Endothelial cell of umbilical vein (primary cell): ENCODE measurements around the gene POLR3A. TPM values are rescaled to one million over a fixed set of nuclear protein-coding genes. Genes with fewer than 3 reads are reported as not detected.

Experiments used
- BruUV-seq: library from RNA; stranded (reverse); fragments of 400-500 nt; replicated peaks from 2 replicates; lab custom pipeline; 2021; lab: Mats Ljungman, UMichigan
- CTCF ChIA-PET: fragments of 300-600, 350-600 bp; sonication (Branson Sonifier 250); formaldehyde crosslinking; loops from one replicate; lab custom pipeline; 2021; ENCODE audit warnings: antibody characterized with exemption, inconsistent platforms; lab: Charles Lee
- POLR2A ChIA-PET: fragments of 300-600, 350-600 bp; sonication (Branson Sonifier 250); formaldehyde crosslinking; loops from one replicate; lab custom pipeline; 2021; ENCODE audit warnings: antibody characterized with exemption, inconsistent platforms; lab: Charles Lee
- DNase-seq: peaks from one replicate; pipeline ENCODE4 v3.0.0-alpha.2; 2011; ENCODE audit warnings: low read depth, low spot score
- FAIRE-seq: peaks from 2 replicates; lab custom pipeline; 2011; peaks lifted over from hg19 to GRCh38; lab: Jason Lieb, UNC
- H2AFZ ChIP-seq: 2 replicates; pipeline ENCODE4 v1.6.0; 2012; ENCODE audit warnings: low read depth, low read length, control low read depth, inconsistent platforms
- H3K27ac ChIP-seq: 2 replicates; pipeline ENCODE4 v1.5.1; 2011; ENCODE audit warnings: low read depth, mild to moderate bottlenecking, control low read depth, low read length, moderate library complexity; ENCODE audit not compliant: insufficient read depth
- H3K27me3 ChIP-seq, 2 experiments: 2 replicates each; pipeline versions ENCODE4 v1.6.0 to v1.6.1; 2011; ENCODE audit warnings: low read length in 2 of 2, mixed read lengths in 1 of 2; ENCODE audit not compliant: control insufficient read depth in 2 of 2, insufficient read depth in 2 of 2
- H3K36me3 ChIP-seq, 2 experiments: 2 replicates in 1 of 2; 3 replicates in 1 of 2; pipeline ENCODE4 v1.5.1; 2011; ENCODE audit warnings: low read length in 2 of 2, mild to moderate bottlenecking in 1 of 2, moderate library complexity in 1 of 2; ENCODE audit not compliant: control insufficient read depth in 2 of 2, insufficient read depth in 2 of 2; ENCODE audit errors: extremely low read depth in 1 of 2
- H3K4me1 ChIP-seq: 3 replicates; pipeline ENCODE4 v1.5.1; 2011; ENCODE audit warnings: mild to moderate bottlenecking, low read length; ENCODE audit not compliant: control insufficient read depth, insufficient read depth; ENCODE audit errors: extremely low read depth
- H3K4me2 ChIP-seq: 2 replicates; pipeline ENCODE4 v1.6.1; 2011; ENCODE audit warnings: low read length, control low read depth, mixed read lengths; ENCODE audit not compliant: insufficient read depth
- H3K4me3 ChIP-seq, 3 experiments: fragments of 200-600 bp in 1 of 3; sonication (generic), shearing (Covaris generic) in 1 of 3; replicated peaks in 1 of 3; 2 replicates each; pipeline ENCODE4 v1.5.1; 2011 to 2016; ENCODE audit warnings: control low read depth in 3 of 3, low read length in 3 of 3, mild to moderate bottlenecking in 2 of 3, inconsistent platforms in 1 of 3, low read depth in 1 of 3, moderate library complexity in 1 of 3; ENCODE audit not compliant: insufficient read depth in 1 of 3
- H3K79me2 ChIP-seq: 2 replicates; pipeline ENCODE4 v1.6.0; 2012; ENCODE audit warnings: low read length, inconsistent platforms; ENCODE audit not compliant: control insufficient read depth, insufficient read depth
- H3K9ac ChIP-seq: replicated peaks from 2 replicates; pipeline ENCODE3; 2011; ENCODE audit warnings: low read length, control low read depth; ENCODE audit not compliant: insufficient read depth; ENCODE audit errors: extremely low read depth
- H3K9me1 ChIP-seq: replicated peaks from 3 replicates; pipeline ENCODE4 v1.6.0; 2011; ENCODE audit warnings: mild to moderate bottlenecking, low read length; ENCODE audit not compliant: control insufficient read depth, insufficient read depth; ENCODE audit errors: extremely low read depth
- H3K9me3 ChIP-seq: replicated peaks from 2 replicates; pipeline ENCODE4 v1.5.1; 2012; ENCODE audit warnings: low read length, inconsistent platforms; ENCODE audit not compliant: control insufficient read depth, insufficient read depth
- H4K20me1 ChIP-seq: replicated peaks from 2 replicates; pipeline ENCODE3; 2011; ENCODE audit warnings: mild to moderate bottlenecking, low read length; ENCODE audit not compliant: control insufficient read depth, insufficient read depth; ENCODE audit errors: extremely low read depth
- CTCF ChIP-seq, 2 donors: IDR thresholded peaks; 1 replicate in 1 of 2; 2 replicates in 1 of 2; pipeline ENCODE4 v1.5.1; 2011; ENCODE audit warnings: low read length in 2 of 2, mild to moderate bottlenecking in 2 of 2, moderate library complexity in 2 of 2, control low read depth in 1 of 2, inconsistent platforms in 1 of 2, low read depth in 1 of 2; ENCODE audit not compliant: insufficient read depth in 1 of 2; ENCODE audit errors: extremely low read depth in 1 of 2
- EZH2 ChIP-seq: IDR thresholded peaks from 2 replicates; pipeline ENCODE4 v1.6.1; 2012; ENCODE audit warnings: borderline replicate concordance, low read depth, mild to moderate bottlenecking, moderate library complexity, low read length, inconsistent platforms; ENCODE audit not compliant: severe bottlenecking
- FOS ChIP-seq: IDR thresholded peaks from 2 replicates; pipeline ENCODE4 v1.6.1; 2011; ENCODE audit warnings: mild to moderate bottlenecking, low read length, moderate library complexity, borderline replicate concordance; ENCODE audit not compliant: insufficient read depth
- GATA2 ChIP-seq: IDR thresholded peaks from 2 replicates; pipeline ENCODE4 v1.7.0; 2011; ENCODE audit warnings: low read depth, mild to moderate bottlenecking, moderate library complexity, mixed read lengths, low read length; ENCODE audit not compliant: insufficient read length, insufficient read depth
- JUN ChIP-seq: IDR thresholded peaks from 2 replicates; pipeline ENCODE4 v1.6.1; 2011; ENCODE audit warnings: borderline replicate concordance, low read depth; ENCODE audit not compliant: insufficient read length, insufficient read depth
- MAX ChIP-seq: IDR thresholded peaks from 2 replicates; pipeline ENCODE4 v1.6.1; 2011; ENCODE audit not compliant: insufficient read depth, insufficient read length
- MYC ChIP-seq: IDR thresholded peaks from one replicate; pipeline ENCODE4 v1.6.1; 2011; ENCODE audit warnings: mild to moderate bottlenecking, low read depth, low read length
- POLR2A ChIP-seq: IDR thresholded peaks from 2 replicates; pipeline ENCODE4 v1.6.1; 2012; ENCODE audit warnings: low read depth, mild to moderate bottlenecking, control low read depth, low read length
- POLR2AphosphoS5 ChIP-seq: IDR thresholded peaks from 2 replicates; pipeline ENCODE4 v1.6.1; 2012; ENCODE audit warnings: low read depth, mild to moderate bottlenecking, control low read depth, low read length, moderate library complexity; ENCODE audit not compliant: insufficient read depth
- dilution Hi-C: fragments of 300-500 bp; cut with MboI; formaldehyde crosslinking; loops from one replicate; pipeline ENCODE4 v1.15.0; 2019; ENCODE audit warnings: low sequenced_read_pairs; ENCODE audit not compliant: extremely low pct_ligation_motif_present
- intact Hi-C: fragments of 100-400 bp; cut with micrococcal nuclease; formaldehyde crosslinking; loops from one replicate; pipeline ENCODE4 v1.10.0; 2022
- polyA plus RNA-seq, 4 experiments: library from polyadenylated mRNA; depleted of rRNA in 3 of 4; stranded (reverse) in 3 of 4; unstranded in 1 of 4; fragments of >200 nt; gene quantifications; 2 replicates each; pipeline versions ENCODE4 v1.2.1 to v1.2.3, GENCODE V29; 2011 to 2012; ENCODE audit warnings: missing spikeins in 1 of 4
- total RNA-seq: library from RNA; stranded (reverse); gene quantifications from 2 replicates; pipeline ENCODE4 v1.2.3, GENCODE V29; 2021

The POLR3A gene
- total and polyA plus RNA-seq, 2 donors (not counting 3 experiments of a cell fraction or from before 2014, with no cell fraction given): 9.5 to 25.3 TPM

- peaks cover 51% of the 10 kb centered on the region for H3K79me2 ChIP-seq
- intact Hi-C loops: no loop called here
- POLR2A ChIA-PET: no interaction called here
Measured at GRCh38 chr10:78041170-78042057, 12.1 kb upstream of the POLR3A start.

More at GRCh38 chr10:78041170-78042057, 12.1 kb upstream of the POLR3A start:
- Histone ChIP-seq H3K4me1 (peaks cover 43% of the 10 kb centered on the region), H3K9ac (no peak overlapping the region), H2AFZ (no peak overlapping the region), H3K27me3 (no peaks in the 10 kb centered on the region), H3K36me3 (peaks cover 34 to 38% of the 10 kb centered on the region in 2 experiments), H3K9me1 (no peaks in the 10 kb centered on the region), H4K20me1 (peaks cover 18% of the 10 kb centered on the region), H3K27ac (no peak overlapping the region), H3K4me2 (no peak overlapping the region), H3K4me3 (no peak overlapping the region), H3K9me3 (no peaks in the 10 kb centered on the region)
- CTCF ChIA-PET: interaction anchor here (1.0 to 1.4 kb wide), 3 partner anchors 12 to 1154 kb away, joined by 3 to 4 read pairs (median 4); partner anchors contain the start of gene POLR3A
- no TSS peak for BruUV-seq
- no peak for FAIRE-seq
- dilution Hi-C loops: no loop called here
- TF ChIP-seq JUN (no peak), POLR2A (peak; percentile 15), CTCF (IDR thresholded peaks at IDR 0.05; ENCODE audit: extremely low read depth in 1 of 2, insufficient read depth in 1 of 2, low read depth in 1 of 2, low read length in 2 of 2) (no peak), GATA2 (no peak), POLR2AphosphoS5 (peak; percentile 21), MAX (no peak), FOS (no peak), MYC (no peak), EZH2 (no peak)
- no peak for DNase-seq
